ENCODE results near the gene SACM1L. TPM values are rescaled to one million over a fixed set of nuclear protein-coding genes. Genes with fewer than 3 reads are reported as not detected.
"Not testable (repeated sequence)": the region's sequence is repeated elsewhere in the genome, so short reads cannot be mapped to it uniquely, and the experiment has no call there.

Gene SACM1L
- polyA plus RNA-seq, 4 donors: 56.0 to 71.5 (median 65.3) TPM

DNA sequence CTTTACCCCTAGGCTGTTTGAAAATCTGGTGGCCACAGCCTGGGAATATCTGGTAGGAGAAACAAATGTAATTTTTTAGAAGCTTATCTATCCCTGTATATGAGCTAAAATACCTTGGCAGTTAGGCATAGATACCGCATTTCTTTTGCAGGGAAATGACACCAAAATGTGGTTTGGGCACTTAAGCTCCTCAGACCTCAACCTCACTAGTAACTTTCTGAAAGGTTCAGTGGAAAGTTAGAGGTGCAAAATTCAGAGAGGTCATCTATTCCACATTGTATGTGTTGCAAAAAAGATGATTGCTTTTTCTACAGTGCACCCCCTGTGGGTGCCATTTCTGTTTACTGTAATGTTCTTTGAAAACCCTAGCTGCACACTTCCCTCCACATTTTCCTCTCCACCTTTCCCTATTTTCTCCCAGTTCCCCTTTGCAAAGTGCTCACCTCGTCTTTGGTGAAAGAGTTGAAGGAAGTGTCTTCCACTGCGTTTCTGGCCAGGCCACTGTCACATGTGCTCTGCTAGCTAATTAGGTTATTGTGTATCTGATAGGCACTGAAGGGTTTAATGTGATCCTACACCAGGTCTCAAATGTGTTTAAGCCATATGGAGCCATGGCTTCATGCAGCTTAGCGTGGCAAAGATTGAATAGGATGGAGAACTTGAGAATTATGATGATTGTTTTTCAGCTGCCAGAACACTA is 1.3 kb downstream of the SACM1L start:
- DNase-seq (ENCODE audit: low read depth in 4 of 4, low spot score in 3 of 4): no peak

DNA sequence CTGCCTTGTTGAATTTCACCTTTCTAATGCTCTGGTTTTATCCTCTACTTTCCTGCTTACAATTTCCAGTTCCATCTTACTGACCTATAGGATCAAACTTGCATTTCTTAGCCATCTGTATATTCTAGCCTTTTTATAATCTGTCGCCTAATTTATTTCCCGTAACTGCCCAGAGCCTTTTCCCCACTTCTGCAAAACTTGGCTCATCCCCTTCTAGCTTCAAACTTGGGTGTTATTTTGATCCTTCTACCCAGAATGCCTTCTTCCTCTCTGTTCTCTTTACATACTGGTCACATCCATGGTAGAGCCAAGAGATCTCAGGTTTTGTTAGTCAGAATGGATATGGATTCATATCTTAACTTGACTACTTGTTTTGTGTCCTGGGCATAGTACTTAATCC is 2.6 kb downstream of the SACM1L start:
- no peak for DNase-seq (ENCODE audit: low read depth in 4 of 4, low spot score in 3 of 4)

DNA sequence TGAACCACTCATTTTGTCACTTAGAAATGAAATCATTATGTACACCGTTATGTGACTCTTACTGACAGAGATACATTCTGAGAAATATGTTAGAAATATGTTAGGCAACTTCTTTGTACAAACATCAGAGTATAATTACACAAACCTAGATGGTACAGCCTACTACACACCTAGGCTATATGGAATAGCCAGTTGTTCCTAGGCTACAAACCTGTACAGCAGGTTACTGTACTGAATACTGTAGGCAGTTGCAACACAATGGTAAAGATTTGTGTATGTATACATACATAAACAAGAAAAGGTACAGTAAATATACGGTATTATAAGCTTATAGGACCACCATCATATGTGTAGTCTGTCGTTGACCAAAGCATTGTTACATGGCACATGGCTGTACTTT is 3.7 kb downstream of the SACM1L start:
- DNase-seq (ENCODE audit: low read depth in 4 of 4, low spot score in 3 of 4): no peak

DNA sequence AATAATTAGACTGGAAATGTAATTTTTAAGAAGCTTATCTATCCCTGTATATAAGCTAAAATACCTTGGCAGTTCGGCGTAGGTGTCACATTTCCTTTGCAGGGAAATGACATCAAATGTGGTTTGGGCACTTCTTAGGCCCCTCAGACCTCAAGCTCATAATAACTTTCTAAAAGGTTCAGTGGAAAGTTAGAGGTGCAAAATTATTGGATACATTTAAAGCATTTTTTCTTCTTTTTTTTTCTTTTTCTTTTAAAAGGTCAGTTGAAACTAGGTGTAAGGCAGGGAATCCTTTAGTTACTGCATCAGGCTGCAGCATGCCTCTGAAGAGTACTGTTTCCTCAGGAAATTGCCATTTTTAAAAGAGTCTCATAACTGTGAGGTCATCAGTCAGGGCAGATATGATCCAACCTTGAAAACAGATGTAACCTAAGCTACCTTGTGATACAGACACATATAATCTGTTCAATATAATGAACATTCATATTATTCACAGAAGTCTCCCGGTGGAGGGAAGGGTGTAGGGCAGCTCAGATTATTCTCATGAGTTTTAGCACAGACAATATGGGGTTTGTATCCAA is 4.8 kb downstream of the SACM1L start:
- DNase-seq (ENCODE audit: low read depth in 4 of 4, low spot score in 3 of 4): no peak

DNA sequence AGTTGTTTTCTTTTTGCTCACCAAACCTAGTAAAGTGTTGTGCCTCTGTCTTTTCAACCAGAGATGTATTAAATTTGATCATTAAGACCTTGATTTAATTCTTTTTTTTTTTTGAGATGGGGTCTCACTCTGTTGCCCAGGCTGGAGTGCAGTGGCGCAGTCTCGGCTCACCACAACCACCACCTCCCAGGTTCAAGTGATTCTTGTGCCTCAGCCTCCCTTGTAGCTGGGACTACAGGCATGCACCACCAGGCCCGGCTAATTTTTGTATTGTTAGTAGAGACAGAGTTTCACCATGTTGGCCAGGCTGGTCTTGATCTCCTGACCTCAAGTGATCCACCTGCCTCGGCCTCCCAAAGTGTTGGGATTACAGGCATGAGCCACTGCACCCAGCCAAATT is 6.0 kb downstream of the SACM1L start:
- not testable (repeated sequence) for DNase-seq (ENCODE audit: low read depth in 4 of 4, low spot score in 3 of 4)

DNA sequence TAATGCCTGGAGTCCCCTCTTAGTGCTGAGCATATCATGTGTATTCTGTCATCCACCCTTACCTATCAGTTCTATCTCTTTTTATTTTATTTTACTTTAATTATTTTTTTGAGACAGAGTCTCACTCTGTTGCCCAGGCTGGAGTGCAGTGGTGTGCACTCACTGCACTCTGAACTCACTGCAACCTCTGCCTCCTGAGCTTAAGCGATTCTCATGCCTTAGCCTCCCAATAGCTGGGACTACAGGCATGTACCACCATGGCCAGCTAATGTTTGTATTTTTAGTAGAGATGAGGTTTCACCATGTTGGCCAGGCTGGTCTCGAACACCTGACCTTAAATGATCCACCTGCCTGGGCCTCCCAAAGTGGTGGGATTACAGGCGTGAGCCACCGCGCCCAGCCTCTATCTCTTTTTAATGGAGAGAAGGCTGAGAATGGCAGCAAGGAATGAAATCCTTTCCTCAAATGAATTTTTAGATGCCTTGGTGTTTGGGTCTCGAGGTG is 11.4 kb downstream of the SACM1L start:
- DNase-seq (ENCODE audit: low read depth in 4 of 4, low spot score in 3 of 4): no peak

DNA sequence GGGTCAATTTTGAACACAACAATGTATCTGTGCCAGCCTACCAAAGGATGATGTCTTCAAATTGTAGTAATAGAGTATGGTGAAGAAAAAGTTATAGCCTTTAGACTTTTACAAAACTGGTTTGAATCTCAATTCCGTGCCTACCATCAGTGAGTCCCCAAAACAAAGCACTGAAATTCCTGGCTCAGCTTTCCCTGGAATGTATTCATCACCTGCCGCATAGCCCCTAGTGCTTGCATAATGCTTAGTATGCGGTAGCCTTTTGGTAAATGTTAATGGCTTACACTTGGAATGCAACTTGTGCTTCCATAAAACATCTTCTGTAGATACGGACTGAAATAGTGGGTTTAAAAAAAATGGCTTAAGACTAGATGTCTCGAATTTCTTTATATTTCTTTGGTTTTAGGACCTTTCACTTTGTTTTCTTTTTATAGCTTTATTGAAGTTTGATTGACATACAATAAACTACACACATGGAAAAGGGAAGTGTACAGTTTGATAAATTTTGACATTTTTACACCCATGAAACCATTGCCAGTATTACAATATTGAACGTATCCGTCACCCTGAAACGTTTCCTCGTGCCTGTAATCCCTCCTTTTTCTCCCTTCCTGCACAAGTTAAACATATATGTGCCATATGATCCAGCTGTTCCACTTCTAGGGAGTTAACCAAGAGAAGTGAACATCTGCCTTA is 12.1 kb downstream of the SACM1L start:
- no peak for DNase-seq (ENCODE audit: low read depth in 4 of 4, low spot score in 3 of 4)

DNA sequence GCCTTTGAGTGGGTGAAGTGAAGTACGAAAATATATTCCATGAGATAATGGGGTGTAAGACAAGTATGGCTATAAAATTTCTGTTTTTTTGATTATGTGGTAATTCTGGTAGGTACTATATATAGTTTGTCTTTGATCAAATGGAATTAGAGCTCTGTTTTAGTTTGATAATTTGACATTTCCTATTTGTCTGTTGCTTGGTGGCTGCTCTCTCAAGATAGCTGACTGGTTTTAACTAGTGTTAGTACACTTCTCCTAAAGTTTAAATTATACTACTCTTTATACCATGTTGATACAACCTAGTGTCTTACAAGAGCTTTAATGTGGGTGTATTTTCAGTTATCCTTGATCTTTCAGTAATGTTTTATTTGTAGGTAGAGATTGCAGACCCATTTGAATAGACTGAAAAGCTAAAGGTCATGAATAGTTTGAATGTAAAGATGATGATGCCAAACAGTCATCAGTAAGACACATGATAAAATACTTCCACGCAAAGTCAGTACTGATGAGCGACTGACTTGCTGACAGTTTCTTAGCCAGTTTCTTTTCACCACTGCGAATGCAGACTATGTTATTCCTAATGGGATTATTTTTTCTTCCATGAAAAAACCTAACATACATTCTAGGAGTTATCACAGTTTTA is 15.2 kb downstream of the SACM1L start:
- no peak for DNase-seq (ENCODE audit: low read depth in 4 of 4, low spot score in 3 of 4)

DNA sequence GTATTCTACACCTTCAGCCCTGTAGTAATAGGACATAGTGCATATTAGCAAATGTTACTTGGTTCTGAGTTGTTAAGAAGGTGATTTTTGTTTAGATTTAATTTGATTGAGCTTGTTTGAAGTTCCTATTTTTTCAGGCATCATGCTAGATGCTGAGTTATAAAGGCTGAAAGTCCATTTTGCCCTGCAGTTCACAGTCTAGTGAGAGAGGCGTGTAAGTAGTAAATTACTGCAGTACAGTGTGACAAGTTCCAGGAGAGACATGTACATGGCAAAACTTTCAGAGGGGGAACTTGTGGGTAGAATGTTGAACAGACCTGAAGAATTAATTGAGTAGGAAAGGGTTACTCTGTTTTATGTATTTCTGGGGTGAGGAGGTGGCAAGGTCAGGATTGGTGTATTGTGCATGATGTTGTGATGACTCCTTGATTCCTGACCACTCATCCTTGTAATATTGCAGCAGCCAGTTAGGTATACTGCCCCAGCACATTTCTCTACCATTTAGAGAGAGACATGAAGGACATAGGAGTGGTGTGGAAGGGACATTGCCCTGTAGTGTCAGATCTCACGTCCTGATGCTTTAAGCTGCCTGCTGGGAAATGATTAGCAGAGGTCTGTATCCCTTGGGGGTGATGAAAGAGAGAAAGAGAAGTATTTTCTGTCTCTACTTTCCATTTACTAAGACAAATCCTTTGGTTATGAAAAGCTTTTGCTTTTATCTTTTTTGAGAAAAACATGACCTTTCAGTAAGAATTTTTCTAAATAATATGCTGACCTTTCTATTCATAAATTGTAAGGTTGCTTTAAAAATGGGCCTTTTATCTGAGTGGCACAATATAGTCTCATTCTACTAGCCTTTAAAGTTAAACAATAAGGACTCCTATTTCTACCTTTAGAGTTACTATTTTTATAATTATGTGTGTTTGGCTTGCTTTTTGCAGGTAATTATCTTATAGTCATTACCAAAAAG is 16.9 kb downstream of the SACM1L start:
- no peak for DNase-seq (ENCODE audit: low read depth in 4 of 4, low spot score in 3 of 4)

DNA sequence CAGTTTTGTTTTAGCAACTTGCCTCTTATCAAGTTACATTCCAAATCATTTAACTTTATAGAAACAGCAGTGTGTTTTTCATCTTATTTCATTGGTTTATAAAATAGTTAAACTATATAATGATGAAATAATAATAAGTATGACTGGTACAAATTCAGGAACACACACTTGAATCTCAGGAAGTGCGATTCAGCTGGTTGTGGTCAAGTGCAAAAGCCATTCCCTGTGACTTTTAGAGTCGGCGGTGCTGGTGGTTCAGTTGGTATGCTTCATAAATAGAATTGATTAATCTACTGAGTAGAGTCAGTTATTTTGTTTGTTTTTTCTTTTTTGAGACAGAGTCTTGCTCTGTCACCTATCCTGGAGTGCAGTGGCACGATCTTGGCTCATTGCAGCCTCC is 22.7 kb downstream of the SACM1L start:
- DNase-seq (ENCODE audit: low read depth in 4 of 4, low spot score in 3 of 4): no peak

DNA sequence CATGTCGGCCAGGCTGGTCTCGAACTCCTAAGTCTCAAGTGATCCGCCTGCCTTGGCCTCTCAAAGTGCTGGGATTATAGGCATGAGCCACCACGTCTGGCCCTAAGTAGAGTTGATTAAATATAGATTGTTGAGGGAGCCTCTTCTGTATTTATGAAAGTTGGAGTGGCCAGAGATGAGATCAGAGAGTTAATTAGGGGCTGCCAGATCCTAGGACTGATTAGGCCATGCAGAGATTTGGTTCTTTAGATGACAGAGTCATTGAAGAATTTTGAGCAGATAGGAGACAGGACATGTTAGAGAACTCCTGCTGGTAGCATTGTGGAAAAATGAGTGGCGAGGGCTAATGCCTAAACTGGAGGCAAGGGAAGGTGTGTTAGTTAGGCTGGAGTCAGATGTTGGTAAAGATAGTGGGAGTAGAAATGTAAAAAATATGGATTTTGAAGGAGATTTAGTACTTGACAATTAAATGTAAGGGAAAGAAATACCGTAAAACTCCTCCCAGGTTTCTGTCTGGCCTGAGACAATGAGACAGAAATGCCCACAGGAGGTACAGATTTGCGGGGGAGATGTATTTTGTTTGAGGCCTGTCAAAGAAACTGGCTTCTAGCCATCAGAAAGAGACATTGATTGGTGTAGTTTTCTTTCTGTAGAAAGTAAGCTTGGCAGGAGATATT is 23.4 kb downstream of the SACM1L start:
- DNase-seq (ENCODE audit: low read depth in 4 of 4, low spot score in 3 of 4): no peak

DNA sequence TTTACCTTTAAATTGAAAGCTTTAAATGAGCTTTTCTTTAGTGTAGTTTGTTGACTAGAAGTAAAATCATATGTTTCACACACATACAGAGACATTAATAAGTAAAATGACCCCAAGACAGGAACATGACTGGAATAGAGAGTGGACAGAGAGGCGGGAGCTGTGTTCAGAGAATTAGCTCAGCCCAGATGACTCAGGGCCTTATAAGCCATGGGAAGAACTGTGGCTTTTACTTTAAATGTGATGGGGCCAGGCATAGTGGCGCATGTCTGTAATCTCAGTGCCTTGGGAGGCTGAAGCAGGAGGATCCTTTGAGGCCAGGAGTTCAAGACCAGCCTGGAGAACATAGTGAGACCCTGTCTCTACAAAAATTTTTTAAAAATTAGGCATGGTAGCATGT is 26.7 kb downstream of the SACM1L start:
- DNase-seq (ENCODE audit: low read depth in 4 of 4, low spot score in 3 of 4): no peak

DNA sequence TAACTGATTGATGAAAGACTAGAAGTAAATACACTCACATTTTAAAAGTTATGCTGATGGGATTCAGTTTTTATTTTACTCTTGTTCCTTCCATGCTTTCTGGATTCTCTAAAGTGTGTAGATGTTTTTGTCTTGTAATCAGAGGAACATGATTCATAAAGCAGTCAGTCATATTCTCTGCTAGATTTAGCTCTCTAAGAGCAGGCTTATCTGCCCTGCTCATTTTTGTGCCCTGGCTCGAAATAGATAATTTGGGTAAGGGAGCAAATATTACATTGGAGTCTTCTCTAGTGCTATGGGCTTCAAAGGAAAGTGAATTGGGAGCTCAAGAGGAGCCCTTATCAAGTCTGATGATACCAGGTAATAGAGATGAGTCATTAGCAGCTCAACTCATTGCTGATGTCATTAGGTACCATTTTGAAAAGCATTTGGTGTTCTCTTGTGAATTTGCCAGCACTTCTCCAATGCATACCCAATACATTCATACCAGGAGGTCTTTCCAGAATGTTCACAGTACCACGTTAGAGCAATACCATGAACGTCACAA is 27.7 kb downstream of the SACM1L start:
- DNase-seq (ENCODE audit: low read depth in 4 of 4, low spot score in 3 of 4): no peak

DNA sequence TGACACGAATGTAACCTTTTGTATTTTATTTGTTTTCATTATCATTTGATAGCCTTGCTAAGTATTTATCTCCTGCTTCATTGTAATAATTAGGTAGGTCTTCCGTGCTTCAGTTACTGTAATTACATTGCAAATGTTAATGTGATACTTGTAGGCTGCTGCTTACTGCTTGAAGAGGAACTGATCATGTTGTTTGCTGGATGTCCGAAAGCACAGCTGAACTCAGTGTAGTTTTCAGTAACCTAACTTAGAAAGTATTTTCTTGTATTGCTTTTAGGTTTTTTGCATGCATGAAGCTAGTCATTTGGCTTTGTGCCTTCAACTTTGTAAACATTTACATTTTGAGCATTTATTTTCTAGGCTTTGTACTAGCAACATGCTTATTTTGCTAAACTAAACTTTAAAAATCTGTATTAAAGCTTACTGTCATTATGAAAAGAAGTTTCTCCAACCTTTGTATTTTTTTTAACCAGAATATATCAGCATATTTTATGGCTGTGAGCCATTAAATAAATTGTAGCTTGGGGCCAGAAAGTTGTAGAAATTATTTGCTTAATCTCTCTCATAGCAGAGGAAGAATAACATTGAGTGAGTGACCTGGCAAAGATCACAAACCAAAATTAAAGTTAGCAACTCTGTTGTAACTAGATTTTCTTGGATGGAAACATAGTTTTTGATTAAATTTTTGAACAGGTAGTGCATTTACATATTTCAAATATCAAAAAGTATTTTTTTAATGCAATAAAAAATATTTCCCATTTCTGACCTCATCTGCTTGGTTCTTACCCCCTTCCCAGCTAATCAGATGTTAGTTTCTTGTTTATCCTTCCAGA is 30.7 kb downstream of the SACM1L start:
- no peak for DNase-seq (ENCODE audit: low read depth in 4 of 4, low spot score in 3 of 4)

DNA sequence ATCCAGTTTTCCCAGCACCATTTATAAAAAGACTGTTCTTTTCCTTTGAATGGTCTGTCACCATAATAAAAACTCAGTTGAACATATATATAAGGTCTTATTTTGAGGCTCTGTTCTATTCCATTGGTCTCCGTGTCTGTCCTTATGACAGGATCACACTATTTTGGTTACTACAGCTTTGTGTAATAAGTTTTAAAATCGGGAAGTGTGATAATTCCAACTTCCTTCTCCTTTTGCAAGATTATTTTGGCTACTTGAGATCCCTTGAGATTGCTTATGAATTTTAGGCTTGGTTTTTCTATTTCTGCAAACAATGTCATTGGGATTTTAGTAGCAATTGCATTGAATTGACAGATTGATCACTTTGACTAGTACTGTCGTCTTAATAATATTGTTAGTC is 35.7 kb downstream of the SACM1L start:
- no peak for DNase-seq (ENCODE audit: low read depth in 4 of 4, low spot score in 3 of 4)

DNA sequence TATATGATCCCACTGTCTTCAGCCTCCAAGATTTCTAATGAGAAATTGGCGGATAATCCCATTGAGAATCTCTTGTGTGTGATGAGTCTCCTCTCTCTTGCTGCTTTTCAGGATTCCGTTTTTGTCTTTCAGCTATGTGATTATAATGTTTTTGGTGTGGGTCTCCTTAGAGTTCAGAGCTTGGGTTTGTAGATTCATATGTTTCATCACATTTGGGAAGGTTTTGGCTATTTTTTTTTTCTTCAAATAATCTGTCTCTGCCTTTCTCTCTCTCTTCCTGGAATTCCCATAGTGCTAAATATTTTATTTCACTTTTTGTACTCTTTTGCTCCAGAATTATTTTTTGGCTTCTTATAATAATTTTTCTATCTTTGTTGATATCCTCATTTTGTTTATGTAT is 40.4 kb downstream of the SACM1L start:
- no peak for DNase-seq (ENCODE audit: low read depth in 4 of 4, low spot score in 3 of 4)

DNA sequence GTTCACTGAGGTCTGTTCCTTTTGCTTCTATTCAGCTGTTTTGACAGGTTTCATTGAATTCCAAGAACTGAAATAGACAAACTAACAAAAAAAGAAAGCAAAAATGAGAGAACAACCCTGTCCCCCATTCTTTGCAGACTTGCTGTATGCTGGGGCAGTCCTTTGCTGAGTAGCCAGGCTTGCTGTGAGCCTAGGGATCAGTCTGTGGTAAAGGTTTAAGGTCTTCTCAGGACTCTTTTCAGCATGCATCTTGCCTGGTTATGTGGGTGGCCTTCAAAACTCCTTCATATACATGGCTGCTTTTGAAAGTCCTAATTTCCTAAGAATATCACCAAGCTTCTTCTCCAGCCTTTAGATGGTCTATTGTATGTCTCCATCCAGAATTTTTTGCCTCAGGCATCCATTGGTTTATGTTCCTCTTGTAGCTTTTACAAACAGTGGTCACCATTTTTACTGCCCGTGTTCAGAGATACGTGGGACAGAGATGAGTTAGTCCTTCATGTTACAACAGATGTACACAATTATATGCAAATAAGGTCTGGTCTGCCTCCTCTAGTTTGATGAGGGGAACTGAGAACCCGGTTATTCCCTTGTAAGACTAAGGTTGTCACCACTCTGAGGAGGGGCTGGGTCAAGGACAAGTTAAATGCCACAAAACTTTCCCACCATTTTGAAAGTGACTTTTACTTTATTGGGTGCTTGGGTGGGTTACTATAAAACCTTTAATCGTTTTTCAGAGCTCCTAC is 41.4 kb downstream of the SACM1L start:
- DNase-seq (ENCODE audit: low read depth in 4 of 4, low spot score in 3 of 4): no peak

DNA sequence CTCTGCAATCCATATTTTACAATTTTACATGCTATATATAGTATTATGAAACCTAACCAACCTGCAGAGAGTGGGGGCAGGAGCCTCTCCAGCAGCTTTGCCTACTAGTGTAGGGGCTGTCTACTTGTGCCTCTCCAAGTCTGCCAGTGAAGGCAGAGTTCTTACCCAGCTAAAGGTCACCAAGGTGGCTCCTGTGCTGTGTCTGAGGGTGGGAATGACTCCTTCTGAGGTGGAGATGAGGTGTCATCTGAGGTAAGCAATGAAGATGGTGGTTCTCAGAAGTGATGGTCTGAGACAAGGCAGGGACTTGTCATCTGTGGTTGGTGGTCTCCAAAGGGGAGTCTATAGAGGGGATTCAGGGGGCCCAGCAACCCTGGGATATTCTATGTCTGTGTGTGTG is 47.5 kb downstream of the SACM1L start:
- no peak for DNase-seq (ENCODE audit: low read depth in 4 of 4, low spot score in 3 of 4)
